ENCODE results near the gene AXL. TPM values are rescaled to one million over a fixed set of nuclear protein-coding genes. Genes with fewer than 3 reads are reported as not detected.

AXL gene
- total RNA-seq, 1 donor, result 368 TPM

DNA sequence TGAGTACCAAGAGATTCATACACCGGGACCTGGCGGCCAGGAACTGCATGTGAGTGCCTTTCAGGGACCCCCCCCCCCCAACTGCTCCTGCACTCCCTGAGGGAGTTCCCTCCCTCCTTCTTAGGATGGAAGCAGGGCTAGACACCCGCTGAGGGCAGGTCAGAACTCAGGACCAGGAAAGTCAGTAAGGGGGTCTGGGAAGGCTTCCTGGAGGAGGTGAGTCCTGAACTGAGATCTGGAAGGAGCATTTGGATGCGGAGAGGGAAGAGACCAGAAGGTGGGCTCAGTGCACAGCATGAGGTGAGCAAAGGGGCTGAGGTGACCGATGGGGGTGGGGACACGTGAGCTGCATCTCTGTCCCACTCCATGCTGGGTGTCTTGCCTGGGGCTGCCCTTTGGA is 34.6 kb downstream of the AXL start:
- Histone ChIP-seq H3K9me3 (ENCODE audit: low read depth, low read length) (no peaks in the 10 kb centered on the region), H3K4me3 (ENCODE audit: insufficient read depth, low read length) (no peak overlapping the region), H3K4me1 (ENCODE audit: insufficient read depth, low read length) (no peaks in the 10 kb centered on the region), H3K79me2 (ENCODE audit: insufficient read depth, low read length) (peaks cover 37% of the 10 kb centered on the region), H4K20me1 (ENCODE audit: insufficient read depth, low read length) (peaks cover 7% of the 10 kb centered on the region), H3K27me3 (ENCODE audit: insufficient read depth, low read length) (no peaks in the 10 kb centered on the region), H3K4me2 (ENCODE audit: insufficient read depth, low read length) (no peak overlapping the region), H3K36me3 (ENCODE audit: insufficient read depth, low read length) (peaks cover 92% of the 10 kb centered on the region), H3K27ac (ENCODE audit: low read depth, low read length) (no peak overlapping the region), H2AFZ (ENCODE audit: low read length) (no peak overlapping the region)
- TF ChIP-seq, protein P1, sequence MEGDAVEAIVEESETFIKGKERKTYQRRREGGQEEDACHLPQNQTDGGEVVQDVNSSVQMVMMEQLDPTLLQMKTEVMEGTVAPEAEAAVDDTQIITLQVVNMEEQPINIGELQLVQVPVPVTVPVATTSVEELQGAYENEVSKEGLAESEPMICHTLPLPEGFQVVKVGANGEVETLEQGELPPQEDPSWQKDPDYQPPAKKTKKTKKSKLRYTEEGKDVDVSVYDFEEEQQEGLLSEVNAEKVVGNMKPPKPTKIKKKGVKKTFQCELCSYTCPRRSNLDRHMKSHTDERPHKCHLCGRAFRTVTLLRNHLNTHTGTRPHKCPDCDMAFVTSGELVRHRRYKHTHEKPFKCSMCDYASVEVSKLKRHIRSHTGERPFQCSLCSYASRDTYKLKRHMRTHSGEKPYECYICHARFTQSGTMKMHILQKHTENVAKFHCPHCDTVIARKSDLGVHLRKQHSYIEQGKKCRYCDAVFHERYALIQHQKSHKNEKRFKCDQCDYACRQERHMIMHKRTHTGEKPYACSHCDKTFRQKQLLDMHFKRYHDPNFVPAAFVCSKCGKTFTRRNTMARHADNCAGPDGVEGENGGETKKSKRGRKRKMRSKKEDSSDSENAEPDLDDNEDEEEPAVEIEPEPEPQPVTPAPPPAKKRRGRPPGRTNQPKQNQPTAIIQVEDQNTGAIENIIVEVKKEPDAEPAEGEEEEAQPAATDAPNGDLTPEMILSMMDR (IDR thresholded peaks at IDR 0.05; ENCODE audit: extremely low read depth, low read depth, low read length), result no peak
- DNase-seq (ENCODE audit: insufficient read length, low spot score, missing footprints), result no peak

DNA sequence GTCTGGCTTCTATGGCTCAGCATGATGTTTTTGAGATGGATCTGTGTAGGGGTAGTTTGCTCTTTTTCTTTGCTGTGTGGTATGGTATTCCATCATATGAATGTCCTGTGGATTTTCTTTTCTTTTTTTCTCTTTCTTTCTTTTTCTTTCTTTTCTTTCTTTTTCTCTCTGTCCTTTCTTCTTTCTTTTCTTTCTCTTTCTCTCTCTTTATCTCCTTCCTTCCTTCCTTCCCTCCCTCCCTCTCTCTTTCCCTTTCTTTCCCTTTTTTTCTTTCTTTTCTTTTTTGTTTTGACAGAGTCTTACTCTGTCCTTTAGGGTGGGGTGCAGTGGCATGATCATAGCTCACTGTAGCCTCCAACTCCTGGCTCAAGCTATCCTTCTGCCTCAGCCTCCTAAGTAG is 36.1 kb downstream of the AXL start:
- H3K4me2 ChIP-seq (ENCODE audit: insufficient read depth, low read length), result no peak overlapping the region
- TF ChIP-seq, protein P1 (IDR thresholded peaks at IDR 0.05; ENCODE audit: extremely low read depth, low read depth, low read length), result no peak
- H3K27me3 ChIP-seq (ENCODE audit: insufficient read depth, low read length), result no peaks in the 10 kb centered on the region
- peaks cover 92% of the 10 kb centered on the region for H3K36me3 ChIP-seq (ENCODE audit: insufficient read depth, low read length)
- H3K27ac ChIP-seq (ENCODE audit: low read depth, low read length), result no peak overlapping the region
- no peak overlapping the region for H3K4me3 ChIP-seq (ENCODE audit: insufficient read depth, low read length)
- no peak overlapping the region for H2AFZ ChIP-seq (ENCODE audit: low read length)
- no peaks in the 10 kb centered on the region for H3K4me1 ChIP-seq (ENCODE audit: insufficient read depth, low read length)
- peaks cover 28% of the 10 kb centered on the region for H3K79me2 ChIP-seq (ENCODE audit: insufficient read depth, low read length)
- no peak for DNase-seq (ENCODE audit: insufficient read length, low spot score, missing footprints)
- H4K20me1 ChIP-seq (ENCODE audit: insufficient read depth, low read length), result peaks cover 7% of the 10 kb centered on the region
- no peaks in the 10 kb centered on the region for H3K9me3 ChIP-seq (ENCODE audit: low read depth, low read length)

DNA sequence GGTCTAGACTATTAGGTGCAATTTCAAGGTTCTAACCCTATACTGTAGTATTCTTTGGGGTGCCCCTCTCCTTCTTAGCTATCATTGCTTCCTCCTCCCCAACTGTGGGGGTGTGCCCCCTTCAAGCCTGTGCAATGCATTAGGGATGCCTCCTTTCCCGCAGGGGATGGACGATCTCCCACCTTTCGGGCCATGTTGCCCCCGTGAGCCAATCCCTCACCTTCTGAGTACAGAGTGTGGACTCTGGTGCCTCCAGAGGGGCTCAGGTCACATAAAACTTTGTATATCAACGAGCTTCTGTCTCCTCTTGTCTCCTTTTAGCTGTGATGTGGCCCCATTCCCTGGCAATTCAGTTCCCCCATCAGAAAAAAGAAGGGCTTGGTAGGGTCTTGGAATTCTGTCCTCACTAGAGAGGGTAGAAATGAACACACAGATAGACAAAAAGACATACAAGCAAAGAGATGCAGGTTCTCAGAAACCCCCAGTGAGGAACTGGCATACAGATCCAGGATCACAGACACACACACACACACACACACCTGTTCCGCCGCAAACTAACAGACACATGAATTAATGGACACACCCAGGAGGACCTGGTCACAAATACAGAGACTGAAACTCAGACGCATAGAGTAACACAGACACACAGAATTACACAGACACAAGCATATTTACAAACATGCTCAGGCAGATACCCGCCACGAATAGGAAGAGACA is 42.6 kb downstream of the AXL start:
- peaks cover 49% of the 10 kb centered on the region for H3K36me3 ChIP-seq (ENCODE audit: insufficient read depth, low read length)
- peaks cover 4% of the 10 kb centered on the region for H4K20me1 ChIP-seq (ENCODE audit: insufficient read depth, low read length)
- no peak overlapping the region for H2AFZ ChIP-seq (ENCODE audit: low read length)
- peaks cover 25% of the 10 kb centered on the region for H3K79me2 ChIP-seq (ENCODE audit: insufficient read depth, low read length)
- peaks cover 24% of the 10 kb centered on the region for H3K4me1 ChIP-seq (ENCODE audit: insufficient read depth, low read length)
- DNase-seq (ENCODE audit: insufficient read length, low spot score, missing footprints), result no peak
- H3K4me3 ChIP-seq (ENCODE audit: insufficient read depth, low read length), result peak overlapping the region; percentile 82
- peak overlapping the region; percentile 99 for H3K4me2 ChIP-seq (ENCODE audit: insufficient read depth, low read length)
- H3K27me3 ChIP-seq (ENCODE audit: insufficient read depth, low read length), result no peaks in the 10 kb centered on the region
- H3K27ac ChIP-seq (ENCODE audit: low read depth, low read length), result peak overlapping the region; percentile 96
- no peaks in the 10 kb centered on the region for H3K9me3 ChIP-seq (ENCODE audit: low read depth, low read length)
- TF ChIP-seq, protein P1 (IDR thresholded peaks at IDR 0.05; ENCODE audit: extremely low read depth, low read depth, low read length), result no peak

DNA sequence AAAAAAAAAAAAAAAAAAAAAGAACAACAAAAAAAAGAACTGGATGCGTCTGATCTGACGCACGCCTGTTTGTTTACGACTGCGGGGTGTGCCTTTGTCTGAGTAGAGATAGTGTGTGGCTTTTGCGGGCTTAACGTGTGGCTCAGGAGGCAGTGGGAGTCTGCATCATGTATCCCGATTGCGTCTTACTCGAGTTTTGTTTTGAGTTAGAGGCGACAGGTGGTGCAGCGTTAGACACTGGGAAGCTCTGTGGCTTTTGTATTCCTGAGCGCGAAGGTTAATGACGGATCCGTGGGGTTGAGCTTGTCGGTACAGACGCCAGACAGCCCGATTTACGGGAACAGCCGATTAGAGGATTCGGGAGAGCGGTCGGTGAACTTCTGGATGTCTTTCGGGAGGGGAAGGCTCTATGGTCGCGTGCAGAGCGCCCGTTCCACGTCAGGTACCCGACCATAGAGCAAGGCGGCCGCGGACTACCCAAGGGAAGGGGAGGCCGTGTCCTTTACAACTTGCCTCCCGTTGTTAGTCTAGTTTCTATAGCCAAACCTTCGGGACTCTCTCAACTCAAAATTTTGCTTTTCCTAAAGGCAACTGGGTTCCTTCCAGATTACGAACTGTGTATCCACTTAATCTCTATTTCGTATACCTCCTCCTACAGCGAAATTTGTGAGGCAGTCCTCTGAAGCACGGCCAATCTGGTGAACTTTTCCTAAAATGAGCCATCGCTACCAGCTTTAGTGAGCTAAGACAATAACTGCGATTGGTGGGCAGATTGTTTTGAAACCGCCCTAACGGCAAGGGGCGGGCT is 44.2 kb downstream of the AXL start:
- Histone ChIP-seq H3K4me2 (ENCODE audit: insufficient read depth, low read length) (peak overlapping the region; percentile 99), H3K27me3 (ENCODE audit: insufficient read depth, low read length) (no peaks in the 10 kb centered on the region), H2AFZ (ENCODE audit: low read length) (peak overlapping the region; percentile 11), H3K27ac (ENCODE audit: low read depth, low read length) (peak overlapping the region; percentile 96), H3K4me3 (ENCODE audit: insufficient read depth, low read length) (peak overlapping the region; percentile 82), H3K36me3 (ENCODE audit: insufficient read depth, low read length) (peaks cover 44% of the 10 kb centered on the region), H4K20me1 (ENCODE audit: insufficient read depth, low read length) (peaks cover 20% of the 10 kb centered on the region), H3K9me3 (ENCODE audit: low read depth, low read length) (no peaks in the 10 kb centered on the region), H3K79me2 (ENCODE audit: insufficient read depth, low read length) (peaks cover 41% of the 10 kb centered on the region), H3K4me1 (ENCODE audit: insufficient read depth, low read length) (peaks cover 32% of the 10 kb centered on the region)
- peak; percentile 86 for DNase-seq (ENCODE audit: insufficient read length, low spot score, missing footprints)
- TF ChIP-seq, protein P1 (IDR thresholded peaks at IDR 0.05; ENCODE audit: extremely low read depth, low read depth, low read length), result no peak
